Ishikawa (cell line): ENCODE measurements around the gene EVX2.

Experiments
- CREB1 ChIP-seq: IDR thresholded peaks from 2 replicates; pipeline ENCODE4 v1.6.1; 2012; ENCODE audit warnings: low read depth
- EGR1 ChIP-seq: IDR thresholded peaks from 2 replicates; pipeline ENCODE4 v1.6.1; 2012
- EP300 ChIP-seq: IDR thresholded peaks from 2 replicates; pipeline ENCODE4 v1.6.1; 2012; ENCODE audit warnings: borderline replicate concordance
- MAX ChIP-seq: IDR thresholded peaks from 2 replicates; pipeline ENCODE4 v1.6.1; 2012
- RAD21 ChIP-seq: IDR thresholded peaks from 2 replicates; pipeline ENCODE4 v1.6.1; 2012; ENCODE audit warnings: low read depth
- TCF12 ChIP-seq: IDR thresholded peaks from 2 replicates; pipeline ENCODE4 v1.6.1; 2012; ENCODE audit warnings: low read depth
- TEAD4 ChIP-seq: IDR thresholded peaks from 2 replicates; pipeline ENCODE4 v1.6.1; 2012
- YY1 ChIP-seq: IDR thresholded peaks from 2 replicates; pipeline ENCODE4 v1.6.1; 2012; ENCODE audit warnings: low read depth
- TF ChIP-seq, protein P1 (sequence below): IDR thresholded peaks from 2 replicates; pipeline ENCODE4 v1.6.1; 2012; ENCODE audit warnings: low read depth, mild to moderate bottlenecking

GRCh38 chr2:176107731-176108181 lies 24.0 kb upstream of the EVX2 start:
- TF ChIP-seq RAD21 = no peak
- TF ChIP-seq, protein P1, sequence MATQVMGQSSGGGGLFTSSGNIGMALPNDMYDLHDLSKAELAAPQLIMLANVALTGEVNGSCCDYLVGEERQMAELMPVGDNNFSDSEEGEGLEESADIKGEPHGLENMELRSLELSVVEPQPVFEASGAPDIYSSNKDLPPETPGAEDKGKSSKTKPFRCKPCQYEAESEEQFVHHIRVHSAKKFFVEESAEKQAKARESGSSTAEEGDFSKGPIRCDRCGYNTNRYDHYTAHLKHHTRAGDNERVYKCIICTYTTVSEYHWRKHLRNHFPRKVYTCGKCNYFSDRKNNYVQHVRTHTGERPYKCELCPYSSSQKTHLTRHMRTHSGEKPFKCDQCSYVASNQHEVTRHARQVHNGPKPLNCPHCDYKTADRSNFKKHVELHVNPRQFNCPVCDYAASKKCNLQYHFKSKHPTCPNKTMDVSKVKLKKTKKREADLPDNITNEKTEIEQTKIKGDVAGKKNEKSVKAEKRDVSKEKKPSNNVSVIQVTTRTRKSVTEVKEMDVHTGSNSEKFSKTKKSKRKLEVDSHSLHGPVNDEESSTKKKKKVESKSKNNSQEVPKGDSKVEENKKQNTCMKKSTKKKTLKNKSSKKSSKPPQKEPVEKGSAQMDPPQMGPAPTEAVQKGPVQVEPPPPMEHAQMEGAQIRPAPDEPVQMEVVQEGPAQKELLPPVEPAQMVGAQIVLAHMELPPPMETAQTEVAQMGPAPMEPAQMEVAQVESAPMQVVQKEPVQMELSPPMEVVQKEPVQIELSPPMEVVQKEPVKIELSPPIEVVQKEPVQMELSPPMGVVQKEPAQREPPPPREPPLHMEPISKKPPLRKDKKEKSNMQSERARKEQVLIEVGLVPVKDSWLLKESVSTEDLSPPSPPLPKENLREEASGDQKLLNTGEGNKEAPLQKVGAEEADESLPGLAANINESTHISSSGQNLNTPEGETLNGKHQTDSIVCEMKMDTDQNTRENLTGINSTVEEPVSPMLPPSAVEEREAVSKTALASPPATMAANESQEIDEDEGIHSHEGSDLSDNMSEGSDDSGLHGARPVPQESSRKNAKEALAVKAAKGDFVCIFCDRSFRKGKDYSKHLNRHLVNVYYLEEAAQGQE = no peak
- TF ChIP-seq EGR1 = no peak
- TF ChIP-seq MAX = no peak
- no peak for TF ChIP-seq CREB1
- TF ChIP-seq TCF12 = no peak
- TF ChIP-seq TEAD4 = no peak
- no peak for TF ChIP-seq YY1
- TF ChIP-seq EP300 = no peak
